ENCODE measurements around the gene CD274. TPM values are rescaled to one million over a fixed set of nuclear protein-coding genes. Genes with fewer than 3 reads are reported as not detected.
"Not testable (repeated sequence)": the region's sequence is repeated elsewhere in the genome, so short reads cannot be mapped to it uniquely, and the experiment has no call there.

CD274 gene
- total RNA-seq, 1 experiment from 2014 or later: 2.6 TPM

- intact Hi-C loops (cut with micrococcal nuclease): loop anchor here (5.0 kb wide), 1 partner anchor 668 kb away; no protein-coding TSS in a partner anchor
- peaks cover 11% of the 10 kb centered on the region for H3K36me3 Mint-ChIP-seq (ENCODE audit: insufficient read depth, unreplicated experiment)
- BruUV-seq (replicated peaks): no TSS peak
- ChIA-PET POLR2A (no interaction called here), CTCF (interaction anchor here (0.9 to 2.3 kb wide), 6 partner anchors 12 to 671 kb away, joined by 3 to 9 read pairs (median 4); partner anchors contain the start of genes CD274 and INSL6)
- no peaks in the 10 kb centered on the region for H3K4me1 Mint-ChIP-seq (ENCODE audit: insufficient read depth, unreplicated experiment)
- H3K9me3 Mint-ChIP-seq (ENCODE audit: unreplicated experiment): no peaks in the 10 kb centered on the region
- H3K27ac Mint-ChIP-seq (ENCODE audit: low read depth, unreplicated experiment): no peak overlapping the region
- no peak for TF ChIP-seq CTCF (IDR thresholded peaks at IDR 0.05; ENCODE audit: unreplicated experiment)
- no peak for DNase-seq (ENCODE audit: unreplicated experiment)
- H3K4me3 Mint-ChIP-seq (ENCODE audit: unreplicated experiment): no peak overlapping the region
- no peaks in the 10 kb centered on the region for H3K27me3 Mint-ChIP-seq (ENCODE audit: insufficient read depth, unreplicated experiment)
These were observed 20.3 kb upstream of the CD274 start for GRCh38 chr9:5429873-5430564.

GRCh38 chr9:5430912-5431311 lies 19.4 kb upstream of the CD274 start:
- ChIA-PET POLR2A (no interaction called here), CTCF (interaction anchor here (0.6 kb wide), 1 partner anchor 244 kb away, joined by 3 read pairs; no protein-coding TSS in a partner anchor)
- DNase-seq (ENCODE audit: unreplicated experiment): no peak
- Mint-ChIP-seq H3K9me3 (ENCODE audit: unreplicated experiment) (no peaks in the 10 kb centered on the region), H3K36me3 (ENCODE audit: insufficient read depth, unreplicated experiment) (peaks cover 11% of the 10 kb centered on the region), H3K4me1 (ENCODE audit: insufficient read depth, unreplicated experiment) (no peaks in the 10 kb centered on the region), H3K27me3 (ENCODE audit: insufficient read depth, unreplicated experiment) (no peaks in the 10 kb centered on the region), H3K27ac (ENCODE audit: low read depth, unreplicated experiment) (no peak overlapping the region), H3K4me3 (ENCODE audit: unreplicated experiment) (no peak overlapping the region)
- TF ChIP-seq CTCF (IDR thresholded peaks at IDR 0.05; ENCODE audit: unreplicated experiment): no peak
- intact Hi-C loops (cut with micrococcal nuclease): no loop called here
- no TSS peak for BruUV-seq (replicated peaks)

GRCh38 chr9:5432890-5433289 lies 17.5 kb upstream of the CD274 start:
- intact Hi-C loops (cut with micrococcal nuclease); H3K9me3 Mint-ChIP-seq (ENCODE audit: unreplicated experiment); H3K4me3 Mint-ChIP-seq (ENCODE audit: unreplicated experiment); BruUV-seq (replicated peaks); H3K27me3 Mint-ChIP-seq (ENCODE audit: insufficient read depth, unreplicated experiment); H3K27ac Mint-ChIP-seq (ENCODE audit: low read depth, unreplicated experiment); DNase-seq (ENCODE audit: unreplicated experiment); POLR2A ChIA-PET; H3K4me1 Mint-ChIP-seq (ENCODE audit: insufficient read depth, unreplicated experiment): not testable (repeated sequence)
- peaks cover 11% of the 10 kb centered on the region for H3K36me3 Mint-ChIP-seq (ENCODE audit: insufficient read depth, unreplicated experiment)
- CTCF ChIA-PET: interaction anchor here (0.6 kb wide), 1 partner anchor 674 kb away, joined by 3 read pairs; no protein-coding TSS in a partner anchor

GRCh38 chr9:5433328-5433727 lies 17.0 kb upstream of the CD274 start:
- H3K4me3 Mint-ChIP-seq (ENCODE audit: unreplicated experiment); H3K27ac Mint-ChIP-seq (ENCODE audit: low read depth, unreplicated experiment); H3K27me3 Mint-ChIP-seq (ENCODE audit: insufficient read depth, unreplicated experiment); H3K4me1 Mint-ChIP-seq (ENCODE audit: insufficient read depth, unreplicated experiment); DNase-seq (ENCODE audit: unreplicated experiment); CTCF ChIA-PET; H3K9me3 Mint-ChIP-seq (ENCODE audit: unreplicated experiment); POLR2A ChIA-PET; intact Hi-C loops (cut with micrococcal nuclease); BruUV-seq (replicated peaks): not testable (repeated sequence)
- peaks cover 11% of the 10 kb centered on the region for H3K36me3 Mint-ChIP-seq (ENCODE audit: insufficient read depth, unreplicated experiment)

GRCh38 chr9:5433841-5434810 lies 16.2 kb upstream of the CD274 start:
- H3K27me3 Mint-ChIP-seq (ENCODE audit: insufficient read depth, unreplicated experiment); H3K4me1 Mint-ChIP-seq (ENCODE audit: insufficient read depth, unreplicated experiment); H3K27ac Mint-ChIP-seq (ENCODE audit: low read depth, unreplicated experiment); H3K36me3 Mint-ChIP-seq (ENCODE audit: insufficient read depth, unreplicated experiment); POLR2A ChIA-PET; DNase-seq (ENCODE audit: unreplicated experiment); H3K4me3 Mint-ChIP-seq (ENCODE audit: unreplicated experiment); BruUV-seq (replicated peaks); intact Hi-C loops (cut with micrococcal nuclease); H3K9me3 Mint-ChIP-seq (ENCODE audit: unreplicated experiment): not testable (repeated sequence)
- CTCF ChIA-PET: interaction anchor here (1.3 kb wide), 1 partner anchor 248 kb away, joined by 4 read pairs; no protein-coding TSS in a partner anchor

All from MCF 10A (cell line).